WTC11 (cell line): ENCODE measurements around the gene FCHO1. TPM values are rescaled to one million over a fixed set of nuclear protein-coding genes. Genes with fewer than 3 reads are reported as not detected.

Experiments
- ATAC-seq: fragments of 200-7000 bp; cut with Tn5 transposase; 2 replicates; pipeline ENCODE4 v1.10.0; 2021; ENCODE audit warnings: mild to moderate bottlenecking, moderate library complexity
- CTCF ChIA-PET: fragments of 300-600 bp; sonication (Branson Sonifier 250); formaldehyde crosslinking; loops from one replicate; lab custom pipeline; 2021; ENCODE audit warnings: antibody characterized with exemption; lab: Charles Lee
- POLR2A ChIA-PET: fragments of 350-600 bp; sonication (Branson Sonifier 250); formaldehyde crosslinking; loops from one replicate; lab custom pipeline; 2021; ENCODE audit warnings: antibody characterized with exemption; lab: Charles Lee
- DNase-seq: peaks from one replicate; pipeline ENCODE4 v3.0.0; 2021; ENCODE audit warnings: low spot score
- H3K27ac Mint-ChIP-seq: 2 replicates; pipeline ENCODE4 v1.8.0; 2021; ENCODE audit warnings: mixed read lengths
- H3K27me3 Mint-ChIP-seq: 2 replicates; pipeline ENCODE4 v1.8.0; 2021; ENCODE audit warnings: low read depth, mild to moderate bottlenecking, moderate library complexity, mixed read lengths
- H3K36me3 Mint-ChIP-seq: 2 replicates; pipeline ENCODE4 v1.8.0; 2021; ENCODE audit warnings: mixed read lengths
- H3K4me1 Mint-ChIP-seq: 2 replicates; pipeline ENCODE4 v1.8.0; 2022; ENCODE audit warnings: mixed read lengths
- H3K4me3 Mint-ChIP-seq: 2 replicates; pipeline ENCODE4 v1.8.0; 2021; ENCODE audit warnings: mild to moderate bottlenecking, moderate library complexity, mixed read lengths
- H3K9me3 Mint-ChIP-seq: 2 replicates; pipeline ENCODE4 v1.8.0; 2021; ENCODE audit warnings: mixed read lengths
- ATF6 ChIP-seq: sonication (generic); formaldehyde crosslinking; IDR thresholded peaks from 2 replicates; pipeline ENCODE4 v1.8.1; 2023; ENCODE audit warnings: mild to moderate bottlenecking, missing genetic modification reagents
- CREB1 ChIP-seq: sonication (generic); formaldehyde crosslinking; IDR thresholded peaks from 2 replicates; pipeline ENCODE4 v1.8.0; 2023; ENCODE audit warnings: mild to moderate bottlenecking, missing genetic modification reagents
- CREM ChIP-seq: sonication (generic); formaldehyde crosslinking; IDR thresholded peaks from 2 replicates; pipeline ENCODE4 v1.8.1; 2022; ENCODE audit warnings: mild to moderate bottlenecking, missing genetic modification reagents, moderate library complexity
- E2F4 ChIP-seq: sonication (generic); formaldehyde crosslinking; IDR thresholded peaks from 2 replicates; pipeline ENCODE4 v1.8.1; 2022; ENCODE audit warnings: low read depth, mild to moderate bottlenecking, moderate library complexity, missing genetic modification reagents, borderline replicate concordance
- EMX1 ChIP-seq: fragments of 250-450 bp; sonication (Bioruptor Pico); IDR thresholded peaks from 2 replicates; pipeline ENCODE4 v1.8.0; 2021; ENCODE audit warnings: mild to moderate bottlenecking
- ESRRA ChIP-seq: sonication (generic); formaldehyde crosslinking; IDR thresholded peaks from 2 replicates; pipeline ENCODE4 v1.8.1; 2022; ENCODE audit warnings: mild to moderate bottlenecking, missing genetic modification reagents, borderline replicate concordance
- GTF2I ChIP-seq: fragments of 250-450 bp; sonication (Bioruptor Pico); conservative IDR thresholded peaks from 2 replicates; pipeline ENCODE4 v1.4.0; 2021; ENCODE audit warnings: mild to moderate bottlenecking
- NFATC4 ChIP-seq: fragments of 250-450 bp; sonication (Bioruptor Pico); IDR thresholded peaks from 2 replicates; pipeline ENCODE4 v1.9.0; 2021; ENCODE audit warnings: mild to moderate bottlenecking
- NR3C1 ChIP-seq: sonication (generic); formaldehyde crosslinking; conservative IDR thresholded peaks from 2 replicates; pipeline ENCODE4 v1.8.1; 2023; ENCODE audit warnings: low read depth, mild to moderate bottlenecking, missing genetic modification reagents
- PREB ChIP-seq: sonication (generic); formaldehyde crosslinking; IDR thresholded peaks from 2 replicates; pipeline ENCODE4 v1.8.1; 2022; ENCODE audit warnings: mild to moderate bottlenecking, missing genetic modification reagents, moderate library complexity, borderline replicate concordance
- PRRX2 ChIP-seq: fragments of 250-450 bp; sonication (Bioruptor Pico); IDR thresholded peaks from 2 replicates; pipeline ENCODE4 v1.8.0; 2021; ENCODE audit warnings: mild to moderate bottlenecking
- RELA ChIP-seq: sonication (generic); formaldehyde crosslinking; IDR thresholded peaks from 2 replicates; pipeline ENCODE4 v1.8.1; 2022; ENCODE audit warnings: missing genetic modification reagents, mild to moderate bottlenecking, borderline replicate concordance
- SMAD3 ChIP-seq: sonication (generic); formaldehyde crosslinking; IDR thresholded peaks from 2 replicates; pipeline ENCODE4 v1.8.0; 2022; ENCODE audit warnings: missing genetic modification reagents, mild to moderate bottlenecking, borderline replicate concordance
- ZNF219 ChIP-seq: sonication (generic); formaldehyde crosslinking; IDR thresholded peaks from 2 replicates; pipeline ENCODE4 v1.8.0; 2023; ENCODE audit warnings: missing genetic modification reagents, mild to moderate bottlenecking, borderline replicate concordance
- ZNF317 ChIP-seq: sonication (generic); formaldehyde crosslinking; IDR thresholded peaks from 2 replicates; pipeline ENCODE4 v1.8.1; 2023; ENCODE audit warnings: low read depth, mild to moderate bottlenecking, moderate library complexity, missing genetic modification reagents, borderline replicate concordance
- total RNA-seq: library from RNA; stranded (reverse); gene quantifications from 3 replicates; pipeline ENCODE4 v1.2.3, GENCODE V29; 2021
- TF ChIP-seq, protein P1 (sequence below): sonication (generic); formaldehyde crosslinking; IDR thresholded peaks from 2 replicates; pipeline ENCODE4 v1.8.1; 2022; ENCODE audit warnings: mild to moderate bottlenecking, moderate library complexity, missing genetic modification reagents
- TF ChIP-seq, protein P2 (sequence below): sonication (generic); formaldehyde crosslinking; IDR thresholded peaks from 2 replicates; pipeline ENCODE4 v1.8.0; 2022; ENCODE audit warnings: missing genetic modification reagents
- TF ChIP-seq, protein P3 (sequence below): sonication (generic); formaldehyde crosslinking; IDR thresholded peaks from 2 replicates; pipeline ENCODE4 v1.8.0; 2023; ENCODE audit warnings: missing genetic modification reagents
- TF ChIP-seq, protein P4 (sequence below): sonication (generic); formaldehyde crosslinking; IDR thresholded peaks from 2 replicates; pipeline ENCODE4 v1.8.0; 2022; ENCODE audit warnings: mild to moderate bottlenecking, missing genetic modification reagents
- TF ChIP-seq, protein P5 (sequence below): sonication (generic); formaldehyde crosslinking; IDR thresholded peaks from 2 replicates; pipeline ENCODE4 v1.8.0; 2022; ENCODE audit warnings: mild to moderate bottlenecking, missing genetic modification reagents

Gene FCHO1
- total RNA-seq, 1 experiment from 2014 or later, result 26.8 TPM

- TF ChIP-seq ZNF317 (CRISPR knock-in tag), result no peak
Measured at GRCh38 chr19:17805427-17805826, 54.1 kb downstream of the FCHO1 start (continued).

- Mint-ChIP-seq H3K4me3 (no peak overlapping the region), H3K4me1 (no peaks in the 10 kb centered on the region), H3K27ac (no peak overlapping the region), H3K27me3 (no peaks in the 10 kb centered on the region; the same call in 1 of the 2 replicates), H3K36me3 (no peaks in the 10 kb centered on the region), H3K9me3 (no peaks in the 10 kb centered on the region)
- TF ChIP-seq ZNF317 (CRISPR knock-in tag), result no peak
- TF ChIP-seq PRRX2, result no peak
- TF ChIP-seq SMAD3 (CRISPR knock-in tag), result no peak
- no peak for TF ChIP-seq E2F4 (CRISPR knock-in tag)
- TF ChIP-seq, protein P1, sequence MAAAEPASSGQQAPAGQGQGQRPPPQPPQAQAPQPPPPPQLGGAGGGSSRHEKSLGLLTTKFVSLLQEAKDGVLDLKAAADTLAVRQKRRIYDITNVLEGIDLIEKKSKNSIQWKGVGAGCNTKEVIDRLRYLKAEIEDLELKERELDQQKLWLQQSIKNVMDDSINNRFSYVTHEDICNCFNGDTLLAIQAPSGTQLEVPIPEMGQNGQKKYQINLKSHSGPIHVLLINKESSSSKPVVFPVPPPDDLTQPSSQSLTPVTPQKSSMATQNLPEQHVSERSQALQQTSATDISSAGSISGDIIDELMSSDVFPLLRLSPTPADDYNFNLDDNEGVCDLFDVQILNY, result no peak
- no peak for TF ChIP-seq NFATC4
- TF ChIP-seq, protein P2, sequence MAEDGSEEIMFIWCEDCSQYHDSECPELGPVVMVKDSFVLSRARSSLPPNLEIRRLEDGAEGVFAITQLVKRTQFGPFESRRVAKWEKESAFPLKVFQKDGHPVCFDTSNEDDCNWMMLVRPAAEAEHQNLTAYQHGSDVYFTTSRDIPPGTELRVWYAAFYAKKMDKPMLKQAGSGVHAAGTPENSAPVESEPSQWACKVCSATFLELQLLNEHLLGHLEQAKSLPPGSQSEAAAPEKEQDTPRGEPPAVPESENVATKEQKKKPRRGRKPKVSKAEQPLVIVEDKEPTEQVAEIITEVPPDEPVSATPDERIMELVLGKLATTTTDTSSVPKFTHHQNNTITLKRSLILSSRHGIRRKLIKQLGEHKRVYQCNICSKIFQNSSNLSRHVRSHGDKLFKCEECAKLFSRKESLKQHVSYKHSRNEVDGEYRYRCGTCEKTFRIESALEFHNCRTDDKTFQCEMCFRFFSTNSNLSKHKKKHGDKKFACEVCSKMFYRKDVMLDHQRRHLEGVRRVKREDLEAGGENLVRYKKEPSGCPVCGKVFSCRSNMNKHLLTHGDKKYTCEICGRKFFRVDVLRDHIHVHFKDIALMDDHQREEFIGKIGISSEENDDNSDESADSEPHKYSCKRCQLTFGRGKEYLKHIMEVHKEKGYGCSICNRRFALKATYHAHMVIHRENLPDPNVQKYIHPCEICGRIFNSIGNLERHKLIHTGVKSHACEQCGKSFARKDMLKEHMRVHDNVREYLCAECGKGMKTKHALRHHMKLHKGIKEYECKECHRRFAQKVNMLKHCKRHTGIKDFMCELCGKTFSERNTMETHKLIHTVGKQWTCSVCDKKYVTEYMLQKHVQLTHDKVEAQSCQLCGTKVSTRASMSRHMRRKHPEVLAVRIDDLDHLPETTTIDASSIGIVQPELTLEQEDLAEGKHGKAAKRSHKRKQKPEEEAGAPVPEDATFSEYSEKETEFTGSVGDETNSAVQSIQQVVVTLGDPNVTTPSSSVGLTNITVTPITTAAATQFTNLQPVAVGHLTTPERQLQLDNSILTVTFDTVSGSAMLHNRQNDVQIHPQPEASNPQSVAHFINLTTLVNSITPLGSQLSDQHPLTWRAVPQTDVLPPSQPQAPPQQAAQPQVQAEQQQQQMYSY (CRISPR knock-in tag), result no peak
- TF ChIP-seq ESRRA (CRISPR knock-in tag), result no peak
- no peak for TF ChIP-seq RELA (CRISPR knock-in tag)
- ChIA-PET CTCF (no interaction called here), POLR2A (no interaction called here)
- ATAC-seq (no peak), DNase-seq (no peak)
Measured at GRCh38 chr19:17806945-17807344, 55.7 kb downstream of the FCHO1 start.

GRCh38 chr19:17807731-17808316 lies 56.5 kb downstream of the FCHO1 start:
- no peaks in the 10 kb centered on the region for H3K36me3 Mint-ChIP-seq
- H3K27ac Mint-ChIP-seq, result no peak overlapping the region
- no peaks in the 10 kb centered on the region for H3K9me3 Mint-ChIP-seq
- POLR2A ChIA-PET, result no interaction called here
- no peaks in the 10 kb centered on the region; the same call in 1 of the 2 replicates for H3K27me3 Mint-ChIP-seq
- CTCF ChIA-PET, result no interaction called here
- H3K4me3 Mint-ChIP-seq, result no peak overlapping the region
- DNase-seq (no peak), ATAC-seq (no peak)
- no peaks in the 10 kb centered on the region for H3K4me1 Mint-ChIP-seq
- TF ChIP-seq PRRX2 (no peak), CREB1 (CRISPR knock-in tag) (no peak), GTF2I (CRISPR knock-in tag) (no peak), NR3C1 (CRISPR knock-in tag) (no peak), EMX1 (CRISPR knock-in tag) (no peak), PREB (CRISPR knock-in tag) (no peak), CREM (CRISPR knock-in tag) (no peak), ZNF219 (CRISPR knock-in tag) (no peak), ESRRA (CRISPR knock-in tag) (no peak), ATF6 (CRISPR knock-in tag) (no peak)
- TF ChIP-seq, protein P3, sequence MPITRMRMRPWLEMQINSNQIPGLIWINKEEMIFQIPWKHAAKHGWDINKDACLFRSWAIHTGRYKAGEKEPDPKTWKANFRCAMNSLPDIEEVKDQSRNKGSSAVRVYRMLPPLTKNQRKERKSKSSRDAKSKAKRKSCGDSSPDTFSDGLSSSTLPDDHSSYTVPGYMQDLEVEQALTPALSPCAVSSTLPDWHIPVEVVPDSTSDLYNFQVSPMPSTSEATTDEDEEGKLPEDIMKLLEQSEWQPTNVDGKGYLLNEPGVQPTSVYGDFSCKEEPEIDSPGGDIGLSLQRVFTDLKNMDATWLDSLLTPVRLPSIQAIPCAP (CRISPR knock-in tag), result no peak
- TF ChIP-seq, protein P4, sequence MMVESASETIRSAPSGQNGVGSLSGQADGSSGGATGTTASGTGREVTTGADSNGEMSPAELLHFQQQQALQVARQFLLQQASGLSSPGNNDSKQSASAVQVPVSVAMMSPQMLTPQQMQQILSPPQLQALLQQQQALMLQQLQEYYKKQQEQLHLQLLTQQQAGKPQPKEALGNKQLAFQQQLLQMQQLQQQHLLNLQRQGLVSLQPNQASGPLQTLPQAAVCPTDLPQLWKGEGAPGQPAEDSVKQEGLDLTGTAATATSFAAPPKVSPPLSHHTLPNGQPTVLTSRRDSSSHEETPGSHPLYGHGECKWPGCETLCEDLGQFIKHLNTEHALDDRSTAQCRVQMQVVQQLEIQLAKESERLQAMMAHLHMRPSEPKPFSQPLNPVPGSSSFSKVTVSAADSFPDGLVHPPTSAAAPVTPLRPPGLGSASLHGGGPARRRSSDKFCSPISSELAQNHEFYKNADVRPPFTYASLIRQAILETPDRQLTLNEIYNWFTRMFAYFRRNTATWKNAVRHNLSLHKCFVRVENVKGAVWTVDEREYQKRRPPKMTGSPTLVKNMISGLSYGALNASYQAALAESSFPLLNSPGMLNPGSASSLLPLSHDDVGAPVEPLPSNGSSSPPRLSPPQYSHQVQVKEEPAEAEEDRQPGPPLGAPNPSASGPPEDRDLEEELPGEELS, result no peak
- TF ChIP-seq, protein P5, sequence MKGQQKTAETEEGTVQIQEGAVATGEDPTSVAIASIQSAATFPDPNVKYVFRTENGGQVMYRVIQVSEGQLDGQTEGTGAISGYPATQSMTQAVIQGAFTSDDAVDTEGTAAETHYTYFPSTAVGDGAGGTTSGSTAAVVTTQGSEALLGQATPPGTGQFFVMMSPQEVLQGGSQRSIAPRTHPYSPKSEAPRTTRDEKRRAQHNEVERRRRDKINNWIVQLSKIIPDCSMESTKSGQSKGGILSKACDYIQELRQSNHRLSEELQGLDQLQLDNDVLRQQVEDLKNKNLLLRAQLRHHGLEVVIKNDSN, result no peak
